ENCODE results near the gene GATD1.
A peak's percentile ranks its signal among the peaks of the same experiment; 100 is the strongest.

GATD1 gene

GRCh38 chr11:777288-778255 is at the start of gene GATD1:
Gene GATD1 (minus strand): TSS chr11:777487. CDS start chr11:777462, 25 bp downstream.
- Histone ChIP-seq H3K36me3 (ENCODE audit: control insufficient read depth in 2 of 2, insufficient read depth in 1 of 2, low read length in 2 of 2) (peaks cover 0 to 61% of the 10 kb centered on the region in 2 experiments; a peak in 2 of 3 replicates), H3K4me3 (ENCODE audit: low read depth, low read length) (peak within 1 kb of the TSS; percentile 88), H3K27ac (ENCODE audit: extremely low read depth, low read depth, low read length) (peak within 1 kb of the TSS; percentile 80; the same call in 1 of the 2 replicates), H3K4me1 (ENCODE audit: control insufficient read depth, insufficient read depth, low read length) (no peaks in the 10 kb centered on the region; the same call in 1 of the 2 replicates), H3K9me3 (ENCODE audit: control insufficient read depth, insufficient read depth, low read depth, low read length) (no peaks in the 10 kb centered on the region)
- ChIA-PET CTCF (interaction anchor here (0.8 kb wide), 1 partner anchor 12 kb away, joined by 3 read pairs; no protein-coding TSS in a partner anchor), POLR2A (interaction anchor here (0.6 to 2.3 kb wide), 18 partner anchors 8 to 164 kb away, joined by 3 to 13 read pairs (median 5); partner anchors contain the start of genes CEND1, PNPLA2, RPLP2 and TALDO1)
- TF ChIP-seq HIC1 (tag by site-specific recombination; IDR thresholded peaks at IDR 0.05), result peak; percentile 55; the same call in 1 of the 2 replicates
- TF ChIP-seq ZIC2 (tag by site-specific recombination; IDR thresholded peaks at IDR 0.05), result no peak
- TF ChIP-seq KLF9 (tag by site-specific recombination; IDR thresholded peaks at IDR 0.05; ENCODE audit: low read depth), result 0 out of 2 replicates have a peak, but pooled peaks have one; percentile 33
- no peak for TF ChIP-seq ZNF362 (tag by site-specific recombination; IDR thresholded peaks at IDR 0.05)
- no peak for TF ChIP-seq ZBTB11 (tag by site-specific recombination; conservative IDR thresholded peaks at IDR 0.05; ENCODE audit: low read depth)
- 0 out of 2 replicates have a peak, but pooled peaks have one; percentile 13 for TF ChIP-seq ZFP69B (tag by site-specific recombination; IDR thresholded peaks at IDR 0.05)
- no peak for TF ChIP-seq PRDM4 (tag by site-specific recombination; IDR thresholded peaks at IDR 0.05)
- peak; percentile 80 for TF ChIP-seq ZBTB8A (tag by site-specific recombination; IDR thresholded peaks at IDR 0.05)
- TF ChIP-seq ZBTB20 (tag by site-specific recombination; IDR thresholded peaks at IDR 0.05), result peak; percentile 24; the same call in 1 of the 2 replicates
- 0 out of 2 replicates have a peak, but pooled peaks have one; percentile 13 for TF ChIP-seq ZNF449 (tag by site-specific recombination; IDR thresholded peaks at IDR 0.05)
- no peak for TF ChIP-seq ZBTB49 (tag by site-specific recombination; IDR thresholded peaks at IDR 0.05; ENCODE audit: low read depth)
- TF ChIP-seq KLF8 (tag by site-specific recombination; IDR thresholded peaks at IDR 0.05), result peak; percentile 42; the same call in 1 of the 2 replicates
- TF ChIP-seq KLF17 (tag by site-specific recombination; IDR thresholded peaks at IDR 0.05), result peak; percentile 47; the same call in 1 of the 2 replicates
- TF ChIP-seq PATZ1 (tag by site-specific recombination; IDR thresholded peaks at IDR 0.05), result peak; percentile 67
- peak; percentile 51; the same call in 1 of the 2 replicates for TF ChIP-seq PBX3 (CRISPR knock-in tag; IDR thresholded peaks at IDR 0.05)

Data from HEK293 (cell line).